Skeletal muscle satellite cell (primary cell): ENCODE data around the gene CIAO3.
"Not testable (repeated sequence)": the region's sequence is repeated elsewhere in the genome, so short reads cannot be mapped to it uniquely, and the experiment has no call there.

Experiments
- H3K27me3 ChIP-seq: 2 replicates; pipeline ENCODE4 v1.7.0; 2013; ENCODE audit warnings: low read length; ENCODE audit not compliant: control insufficient read depth, insufficient read depth
- H3K36me3 ChIP-seq: 2 replicates; pipeline ENCODE4 v1.7.0; 2013; ENCODE audit warnings: mild to moderate bottlenecking, control low read depth, low read length; ENCODE audit not compliant: insufficient read depth
- H3K4me1 ChIP-seq: 2 replicates; pipeline ENCODE4 v1.7.0; 2013; ENCODE audit warnings: low read length; ENCODE audit not compliant: control insufficient read depth, insufficient read depth
- H3K4me2 ChIP-seq: 2 replicates; pipeline ENCODE4 v1.7.0; 2013; ENCODE audit warnings: mild to moderate bottlenecking, low read length
- H3K4me3 ChIP-seq: 2 replicates; pipeline ENCODE4 v1.7.0; 2013; ENCODE audit warnings: low read length
- H3K9ac ChIP-seq: 2 replicates; pipeline ENCODE4 v1.7.0; 2013; ENCODE audit warnings: mild to moderate bottlenecking, low read depth, low read length, moderate library complexity
- H3K9me3 ChIP-seq: replicated peaks from 2 replicates; pipeline ENCODE4 v1.7.0; 2013; ENCODE audit warnings: mild to moderate bottlenecking, control low read depth, low read length

Gene CIAO3

DNA sequence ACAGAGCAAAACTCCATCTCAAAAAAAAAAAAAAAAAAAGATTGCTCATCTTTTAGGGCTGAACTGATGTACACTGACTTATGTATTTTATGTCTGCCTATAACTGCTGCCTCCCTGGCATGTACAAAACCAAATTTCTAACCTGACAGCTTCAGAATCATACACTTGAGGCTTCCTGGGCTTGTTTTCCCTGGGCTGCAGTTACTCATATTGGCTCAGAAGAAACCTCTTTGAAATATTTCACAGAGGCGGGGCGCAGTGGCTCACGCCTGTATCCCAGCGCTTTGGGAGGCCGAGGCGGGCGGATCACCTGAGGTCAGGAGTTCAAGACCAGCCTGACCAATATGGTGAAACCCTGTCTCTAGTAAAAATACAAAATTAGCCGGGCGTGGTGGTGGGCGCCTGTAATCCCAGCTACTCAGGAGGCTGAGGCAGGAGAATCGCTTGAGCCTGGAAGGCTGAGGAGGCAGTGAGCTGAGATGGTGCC is 13.4 kb upstream of the CIAO3 start:
- not testable (repeated sequence) for H3K4me2 ChIP-seq

DNA sequence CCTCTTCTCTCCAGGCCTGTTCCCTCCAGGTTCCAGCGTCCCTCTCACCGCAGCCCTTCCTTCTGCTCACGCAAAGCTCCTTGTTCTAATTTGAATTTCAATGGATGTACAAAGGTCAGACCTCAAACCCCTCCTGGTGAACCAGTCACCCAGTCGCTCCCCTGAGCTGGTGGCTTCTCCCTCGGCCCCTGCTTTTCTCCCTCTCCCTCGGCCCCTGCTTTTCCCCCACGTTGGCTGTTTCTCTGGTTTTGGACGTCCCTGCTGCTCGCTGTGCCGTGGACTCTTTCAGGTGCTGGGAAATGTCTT is 11.2 kb upstream of the CIAO3 start:
- H3K9ac ChIP-seq, result no peak overlapping the region

More for the DNA sequence above, 13.4 kb upstream of the CIAO3 start:
- H3K27me3 ChIP-seq, result peaks cover 29% of the 10 kb centered on the region
- H3K9me3 ChIP-seq, H3K9ac ChIP-seq, H3K4me1 ChIP-seq, H3K36me3 ChIP-seq, H3K4me3 ChIP-seq: not testable (repeated sequence)

DNA sequence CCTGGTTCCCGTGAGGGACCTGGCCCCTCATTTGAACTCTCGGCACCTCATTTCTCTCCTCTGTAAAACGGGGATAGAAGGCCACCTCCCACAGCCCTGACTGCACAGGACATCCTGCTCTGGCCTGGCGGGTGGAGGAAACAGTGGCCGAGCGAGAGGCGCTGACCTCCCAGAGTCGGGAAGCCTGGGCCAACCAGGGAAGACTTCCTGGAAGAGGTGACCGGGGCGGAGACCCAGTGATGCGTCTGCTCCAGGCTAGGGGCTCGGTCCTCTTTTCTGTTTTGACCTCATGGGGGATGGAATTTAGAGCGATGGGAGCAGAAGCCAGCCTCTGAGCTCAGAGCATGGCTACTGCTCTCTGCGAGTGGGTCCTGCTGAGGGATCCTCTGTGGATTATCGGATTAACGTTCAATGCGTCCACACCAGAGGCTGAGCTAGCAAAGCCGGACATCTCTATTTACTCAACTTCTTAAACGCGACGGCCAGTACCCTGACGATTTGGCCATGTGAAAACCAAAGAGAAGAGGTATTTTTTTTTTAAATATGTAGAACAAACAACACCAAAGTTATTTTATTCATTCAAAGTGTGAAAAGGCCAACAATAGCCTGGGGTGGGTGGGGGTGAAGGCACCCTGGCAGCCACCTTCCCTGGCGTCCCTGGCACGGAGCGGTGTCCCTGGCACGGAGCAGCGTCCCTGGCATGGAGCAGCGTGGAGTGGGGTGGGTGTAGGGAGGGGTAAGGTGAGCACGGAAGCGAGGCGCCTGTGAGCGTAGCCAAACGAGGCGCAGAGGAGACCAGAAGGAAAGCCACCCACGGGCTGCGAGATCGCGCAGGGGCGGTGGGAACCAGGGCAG is 10.6 kb upstream of the CIAO3 start:
- Histone ChIP-seq H3K36me3 (no peaks in the 10 kb centered on the region), H3K27me3 (peaks cover 29% of the 10 kb centered on the region), H3K9ac (no peak overlapping the region), H3K9me3 (no peaks in the 10 kb centered on the region), H3K4me2 (no peak overlapping the region), H3K4me1 (no peaks in the 10 kb centered on the region), H3K4me3 (no peak overlapping the region)

More for the DNA sequence above, 11.2 kb upstream of the CIAO3 start:
- Histone ChIP-seq H3K4me1 (no peaks in the 10 kb centered on the region), H3K4me3 (no peak overlapping the region), H3K27me3 (peaks cover 29% of the 10 kb centered on the region), H3K4me2 (no peak overlapping the region), H3K36me3 (no peaks in the 10 kb centered on the region), H3K9me3 (no peaks in the 10 kb centered on the region)

DNA sequence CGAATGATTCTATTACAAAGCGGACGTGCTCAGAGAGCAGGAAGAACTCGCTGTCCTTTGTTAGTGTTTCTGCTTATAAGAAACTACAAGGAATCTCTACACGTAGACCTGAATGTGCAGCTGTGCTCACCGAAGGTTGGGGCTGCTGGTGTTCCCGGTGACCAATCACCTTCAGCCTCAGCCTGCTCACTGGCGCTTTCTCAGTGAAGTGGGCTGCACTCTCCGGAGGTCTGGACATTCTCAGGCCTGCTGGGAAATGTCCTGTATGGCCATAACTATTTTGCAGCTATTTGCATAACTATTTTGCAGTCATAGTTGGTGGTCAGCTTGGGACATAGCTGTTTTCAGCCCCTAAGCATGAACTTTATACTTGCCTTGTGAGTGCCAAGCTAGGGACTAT is 9.7 kb upstream of the CIAO3 start:
- H3K4me1 ChIP-seq, result no peaks in the 10 kb centered on the region
- no peak overlapping the region for H3K4me2 ChIP-seq
- H3K9me3 ChIP-seq, result no peaks in the 10 kb centered on the region
- no peak overlapping the region for H3K9ac ChIP-seq
- H3K4me3 ChIP-seq, result no peak overlapping the region
- no peaks in the 10 kb centered on the region for H3K36me3 ChIP-seq
- peaks cover 29% of the 10 kb centered on the region for H3K27me3 ChIP-seq

DNA sequence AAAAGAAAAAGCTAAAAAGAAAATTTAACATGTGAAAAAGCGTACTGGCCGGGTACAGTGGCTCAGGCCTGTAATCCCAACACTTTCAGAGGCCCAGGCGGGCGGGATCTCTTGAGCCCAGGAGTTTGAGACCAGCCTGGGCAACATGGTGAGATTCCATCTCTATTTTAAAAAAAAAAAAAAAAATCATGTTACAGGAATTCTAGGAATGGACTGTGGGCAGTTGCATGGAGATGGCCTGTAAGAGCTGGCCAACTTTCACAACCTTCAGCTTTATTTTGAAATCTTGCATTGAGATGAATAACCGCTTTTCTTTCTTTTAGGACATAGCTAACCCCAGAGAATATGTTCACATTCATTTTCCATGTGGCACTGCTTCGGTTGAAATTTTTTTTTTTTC is 8.2 kb upstream of the CIAO3 start:
- no peak overlapping the region for H3K4me2 ChIP-seq
- no peak overlapping the region for H3K4me3 ChIP-seq
- no peaks in the 10 kb centered on the region for H3K4me1 ChIP-seq
- H3K36me3 ChIP-seq, result no peaks in the 10 kb centered on the region
- H3K9me3 ChIP-seq, result no peaks in the 10 kb centered on the region
- H3K27me3 ChIP-seq, result peaks cover 29% of the 10 kb centered on the region
- H3K9ac ChIP-seq, result no peak overlapping the region

DNA sequence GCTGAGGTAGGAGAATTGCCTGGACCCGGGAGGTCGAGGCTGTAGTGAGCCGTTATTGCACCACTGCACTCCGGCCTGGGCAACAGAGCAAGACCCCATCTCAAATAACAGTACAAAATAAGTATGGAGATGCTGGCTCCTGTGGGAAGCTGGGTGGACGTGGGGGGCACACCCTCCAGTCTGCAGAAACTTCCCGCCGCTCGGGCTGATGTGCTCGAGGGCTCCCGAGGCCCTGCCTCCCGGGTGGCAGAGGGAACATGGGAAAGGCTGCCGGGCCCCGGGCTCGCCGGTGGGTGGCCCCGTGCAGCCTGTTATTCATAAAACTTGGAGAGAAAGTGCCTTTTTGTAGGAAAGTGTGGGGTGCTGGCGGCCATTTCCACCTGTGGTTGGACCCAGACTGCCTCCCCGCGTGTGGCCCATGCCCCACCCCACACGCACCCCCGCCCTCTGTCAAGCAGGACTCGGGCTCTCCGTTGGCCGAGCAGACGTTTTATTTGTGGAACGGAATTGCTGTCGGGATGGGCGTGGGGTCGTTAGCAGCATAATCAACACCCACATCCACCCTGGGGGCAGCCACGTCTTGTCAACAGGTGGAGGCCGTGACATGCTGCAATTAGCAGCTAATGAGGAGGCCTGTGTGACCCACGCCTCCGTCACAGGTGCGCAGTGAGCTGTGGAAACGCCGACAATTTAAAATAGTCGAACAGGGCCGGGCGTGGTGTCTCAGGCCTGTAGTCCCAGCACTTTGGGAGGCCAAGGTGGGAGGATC is 7.4 kb upstream of the CIAO3 start:
- no peak overlapping the region for H3K4me3 ChIP-seq
- no peaks in the 10 kb centered on the region for H3K9me3 ChIP-seq
- no peak overlapping the region for H3K9ac ChIP-seq
- H3K36me3 ChIP-seq, result no peaks in the 10 kb centered on the region
- H3K4me2 ChIP-seq, result no peak overlapping the region
- peaks cover 24% of the 10 kb centered on the region for H3K27me3 ChIP-seq
- no peaks in the 10 kb centered on the region for H3K4me1 ChIP-seq

DNA sequence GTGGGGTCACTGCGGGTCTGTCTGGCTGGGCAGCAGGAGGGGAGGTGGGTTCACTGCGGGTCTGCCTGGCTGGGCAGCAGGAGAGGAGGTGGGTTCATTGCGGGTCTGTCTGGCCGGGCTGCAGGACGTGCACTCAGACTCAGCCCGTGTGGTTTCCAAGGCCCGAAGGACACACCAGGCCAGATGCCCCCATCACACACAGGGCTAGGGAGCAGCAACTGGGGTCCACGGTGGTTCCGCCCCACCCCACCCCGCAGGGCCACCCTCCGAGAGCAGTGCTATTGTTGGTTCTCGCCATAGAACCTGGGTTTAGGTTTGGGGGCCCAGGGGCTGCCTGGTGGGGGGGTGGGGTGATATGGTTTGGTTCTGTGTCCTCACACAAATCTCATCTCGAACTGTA is 5.8 kb upstream of the CIAO3 start:
- H3K4me3 ChIP-seq, result no peak overlapping the region
- H3K4me1 ChIP-seq, result no peaks in the 10 kb centered on the region
- H3K36me3 ChIP-seq, result no peaks in the 10 kb centered on the region
- peaks cover 11% of the 10 kb centered on the region for H3K27me3 ChIP-seq
- no peaks in the 10 kb centered on the region for H3K9me3 ChIP-seq
- H3K9ac ChIP-seq, result no peak overlapping the region
- no peak overlapping the region for H3K4me2 ChIP-seq

DNA sequence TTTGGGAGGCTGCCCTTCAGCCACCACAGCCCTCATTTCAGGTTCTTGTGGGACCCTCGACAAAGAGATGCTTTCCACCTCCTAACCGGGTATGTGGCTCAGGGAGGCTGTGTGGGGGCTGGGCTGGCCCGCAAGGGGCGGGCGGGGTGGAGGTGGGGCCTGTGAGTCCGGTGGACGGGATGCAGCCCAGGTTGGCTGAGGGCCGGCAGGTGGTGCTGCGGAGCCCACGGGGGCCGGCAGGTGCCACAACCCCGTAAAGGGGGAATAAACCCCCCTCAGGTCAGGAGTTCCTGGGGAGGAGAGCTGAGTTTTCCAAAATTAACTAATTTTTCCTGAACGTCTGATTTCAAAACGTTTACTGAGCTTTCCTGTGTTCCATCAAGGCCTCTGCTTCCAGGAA is 4.9 kb upstream of the CIAO3 start:
- H3K9ac ChIP-seq, result no peak overlapping the region
- H3K4me2 ChIP-seq, result no peak overlapping the region
- H3K9me3 ChIP-seq, result no peaks in the 10 kb centered on the region
- H3K4me1 ChIP-seq, result peaks cover 4% of the 10 kb centered on the region
- H3K36me3 ChIP-seq, result no peaks in the 10 kb centered on the region
- H3K4me3 ChIP-seq, result no peak overlapping the region
- peaks cover 4% of the 10 kb centered on the region for H3K27me3 ChIP-seq

DNA sequence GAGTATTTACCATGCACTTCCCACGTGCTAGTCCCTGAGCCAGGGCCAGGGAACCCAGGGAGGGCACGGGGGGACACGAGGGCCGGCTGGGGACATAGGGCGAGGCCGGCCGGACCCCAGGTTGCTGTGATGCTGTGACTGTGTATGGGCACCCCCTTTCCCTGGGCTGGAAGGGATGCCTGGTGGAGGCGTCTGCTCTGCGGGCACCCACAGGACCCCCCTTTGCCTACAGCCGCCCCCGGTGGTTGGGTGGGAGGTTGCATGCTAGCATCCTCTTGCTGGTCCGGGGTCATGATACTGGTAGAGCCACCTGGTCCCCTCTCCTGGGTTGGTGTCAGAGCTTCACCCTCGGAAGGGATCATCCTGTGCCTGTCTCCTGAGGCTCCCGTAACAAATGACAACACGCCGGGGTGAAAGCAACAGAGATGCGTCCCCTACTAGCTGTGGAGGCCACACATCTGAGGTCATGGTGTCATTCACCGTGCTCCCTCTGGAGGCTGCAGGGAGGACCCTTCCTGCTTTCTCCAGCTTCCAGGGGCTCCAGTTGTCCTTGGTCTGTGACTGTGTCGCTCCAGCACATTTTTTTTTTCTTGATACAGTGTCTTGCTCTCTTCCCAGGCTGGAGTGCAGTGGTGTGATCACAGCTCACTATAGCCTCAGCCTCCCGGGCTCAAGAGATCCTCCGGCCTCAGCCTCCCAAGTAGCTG is 3.1 kb upstream of the CIAO3 start:
- no peaks in the 10 kb centered on the region for H3K27me3 ChIP-seq
- H3K4me1 ChIP-seq, result peaks cover 11% of the 10 kb centered on the region
- no peak overlapping the region for H3K9ac ChIP-seq
- no peaks in the 10 kb centered on the region for H3K9me3 ChIP-seq
- H3K4me2 ChIP-seq, result no peak overlapping the region
- H3K4me3 ChIP-seq, result no peak overlapping the region
- H3K36me3 ChIP-seq, result no peaks in the 10 kb centered on the region

DNA sequence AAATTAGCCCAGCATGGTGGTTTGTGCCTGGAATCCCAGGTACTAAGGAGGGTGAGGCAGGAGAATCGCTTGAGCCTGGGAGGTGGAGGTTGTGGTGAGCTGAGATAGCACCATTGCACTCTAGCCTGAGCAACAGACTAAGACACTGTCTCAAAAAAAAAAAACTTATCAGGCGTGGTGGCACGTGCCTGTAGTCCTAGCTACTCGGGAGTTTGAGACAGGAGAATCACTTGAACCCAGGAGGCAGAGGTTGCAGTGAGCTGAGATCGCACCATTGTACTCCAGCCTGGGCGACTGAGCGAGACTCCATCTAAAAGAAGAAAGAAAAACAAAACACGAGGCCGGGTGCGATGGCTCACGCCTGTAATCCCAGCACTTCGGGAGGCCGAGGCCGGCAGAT is 2.1 kb upstream of the CIAO3 start:
- H3K4me1 ChIP-seq, result peaks cover 11% of the 10 kb centered on the region
- not testable (repeated sequence) for H3K9me3 ChIP-seq, H3K4me3 ChIP-seq, H3K4me2 ChIP-seq, H3K36me3 ChIP-seq, H3K27me3 ChIP-seq, H3K9ac ChIP-seq

DNA sequence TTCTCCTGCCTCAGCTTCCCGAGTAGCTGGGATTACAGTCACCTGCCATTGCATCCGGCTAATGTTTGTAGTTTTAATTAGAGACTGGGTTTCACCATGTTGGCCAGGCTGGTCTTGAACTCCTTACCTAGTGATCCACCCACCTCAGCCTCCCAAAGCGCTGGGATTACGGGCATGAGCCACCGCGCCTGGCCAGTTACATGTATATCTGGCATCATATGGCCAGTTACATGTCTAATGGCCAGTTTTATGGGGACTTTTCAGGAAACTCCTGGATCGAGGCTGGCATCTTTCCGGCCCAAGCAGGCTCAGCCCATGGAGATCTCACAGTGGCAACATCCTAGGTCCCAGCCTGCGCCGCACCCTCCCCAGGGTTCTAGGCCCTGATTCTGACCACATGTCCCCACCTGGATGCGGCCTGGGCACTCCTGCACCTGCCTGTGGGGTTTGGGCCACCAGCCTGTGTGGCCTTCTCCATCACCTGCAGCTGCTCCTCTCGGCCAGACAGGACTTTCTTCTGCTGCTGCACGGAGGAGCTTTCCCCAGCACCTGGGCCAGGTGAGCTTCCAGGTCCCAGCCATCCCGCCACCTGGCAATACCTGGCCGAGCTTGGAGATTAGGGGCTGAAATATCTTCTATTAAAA is 1.3 kb upstream of the CIAO3 start:
- no peaks in the 10 kb centered on the region for H3K9me3 ChIP-seq
- no peaks in the 10 kb centered on the region for H3K27me3 ChIP-seq
- no peak overlapping the region for H3K4me2 ChIP-seq
- no peak overlapping the region for H3K4me3 ChIP-seq
- H3K4me1 ChIP-seq, result peaks cover 11% of the 10 kb centered on the region
- peaks cover 9% of the 10 kb centered on the region for H3K36me3 ChIP-seq
- H3K9ac ChIP-seq, result no peak overlapping the region
